NCI-H82 treated with DMSO at 0.1 percent for 48 hours (cell line): ENCODE measurements around the gene THSD8.
"Not testable (repeated sequence)": the region's sequence is repeated elsewhere in the genome, so short reads cannot be mapped to it uniquely, and the experiment has no call there.

ENCODE experiments used
- DNase-seq: peaks from one replicate; lab custom pipeline; 2025; ENCODE audit not compliant: unreplicated experiment; lab: John Stamatoyannopoulos, UW

Gene THSD8

GRCh38 chr19:12792051-12792852 is 9.6 kb upstream of the THSD8 start:
- peak; percentile 40 for DNase-seq

GRCh38 chr19:12792853-12793289 is 9.0 kb upstream of the THSD8 start:
- peak; percentile 43 for DNase-seq

GRCh38 chr19:12793290-12794195 is 8.3 kb upstream of the THSD8 start:
- peak; percentile 77 for DNase-seq

- DNase-seq: no peak
These were observed 7.5 kb upstream of the THSD8 start for GRCh38 chr19:12794196-12794941.

GRCh38 chr19:12794971-12795381 is 6.9 kb upstream of the THSD8 start:
- DNase-seq: no peak

GRCh38 chr19:12796146-12797071 is 5.5 kb upstream of the THSD8 start:
- peak; percentile 83 for DNase-seq

- DNase-seq: no peak
These were observed 4.7 kb upstream of the THSD8 start for GRCh38 chr19:12797141-12797587.

- not testable (repeated sequence) for DNase-seq
These were observed 4.3 kb upstream of the THSD8 start for GRCh38 chr19:12797607-12798006.

- DNase-seq: no peak
These were observed 2.0 kb upstream of the THSD8 start for GRCh38 chr19:12799742-12800465.

GRCh38 chr19:12800466-12800770 is 1.5 kb upstream of the THSD8 start:
- no peak for DNase-seq

- no peak for DNase-seq
These were observed 875 bp upstream of the THSD8 start for GRCh38 chr19:12800923-12801465.

- DNase-seq: no peak
These were observed 618 bp downstream of the THSD8 start for GRCh38 chr19:12802267-12803106.

- DNase-seq: no peak
These were observed 2.2 kb downstream of the THSD8 start for GRCh38 chr19:12804051-12804450.

- DNase-seq: peak; percentile 76
These were observed 4.6 kb downstream of the THSD8 start, which contains the start of gene RNASEH2A for GRCh38 chr19:12806242-12807081. Gene RNASEH2A, plus strand, starts transcription at chr19:12806584. Its CDS starts 90 bp downstream, at chr19:12806674.

GRCh38 chr19:12815088-12815487 is 13.2 kb downstream of the THSD8 start:
- DNase-seq: no peak

GRCh38 chr19:12817188-12817587 is 15.3 kb downstream of the THSD8 start:
- not testable (repeated sequence) for DNase-seq

- DNase-seq: not testable (repeated sequence)
These were observed 15.9 kb downstream of the THSD8 start for GRCh38 chr19:12817810-12818209.
